ENCODE data around the gene MLLT1.

MLLT1 gene

DNA sequence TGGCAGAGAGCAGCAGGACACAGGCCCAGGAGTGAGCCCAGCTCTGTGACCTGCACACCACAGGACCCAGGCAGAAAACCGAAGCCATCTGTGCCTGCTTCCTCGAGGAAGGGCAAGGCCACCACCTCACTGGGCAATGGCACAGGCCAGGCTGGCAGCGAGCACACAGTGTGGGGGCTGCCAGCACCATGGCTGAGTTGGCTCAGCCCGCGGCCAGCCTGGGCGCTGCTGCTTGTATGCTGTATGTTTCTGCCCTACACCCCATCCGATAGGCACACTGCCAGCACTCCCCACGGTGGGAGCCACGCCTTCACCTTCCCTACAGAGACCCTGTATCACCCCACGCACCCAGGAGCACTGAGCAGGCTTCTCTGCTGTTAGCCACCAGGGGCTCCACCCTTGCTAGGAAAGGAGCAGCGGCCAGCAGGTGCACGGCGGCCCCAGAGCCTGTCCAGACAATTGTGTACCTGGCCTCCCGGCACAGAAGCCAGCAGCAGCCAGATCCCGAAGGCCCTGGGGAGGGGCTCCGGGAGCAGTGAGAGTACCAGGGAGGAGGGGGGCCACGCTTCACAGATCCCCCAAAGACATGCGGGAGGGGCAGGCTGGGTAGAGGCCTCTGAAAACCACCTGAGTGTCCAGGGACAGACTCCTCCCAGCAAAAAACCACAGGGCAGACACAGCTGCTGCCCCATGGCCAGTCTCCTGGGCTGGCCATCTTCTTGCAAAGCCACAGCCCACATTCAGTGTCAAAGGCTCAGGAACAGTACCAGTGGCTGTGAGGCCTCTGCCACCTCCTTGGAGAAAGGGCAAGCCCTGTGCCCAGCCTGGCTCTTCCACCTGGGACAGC is 56.1 kb downstream of the MLLT1 start:
- no peak overlapping the region for H3K4me3 ChIP-seq (ENCODE audit: low read depth, low read length)
- DNase-seq (ENCODE audit: low read depth) = no peak
- TF ChIP-seq, protein P1, sequence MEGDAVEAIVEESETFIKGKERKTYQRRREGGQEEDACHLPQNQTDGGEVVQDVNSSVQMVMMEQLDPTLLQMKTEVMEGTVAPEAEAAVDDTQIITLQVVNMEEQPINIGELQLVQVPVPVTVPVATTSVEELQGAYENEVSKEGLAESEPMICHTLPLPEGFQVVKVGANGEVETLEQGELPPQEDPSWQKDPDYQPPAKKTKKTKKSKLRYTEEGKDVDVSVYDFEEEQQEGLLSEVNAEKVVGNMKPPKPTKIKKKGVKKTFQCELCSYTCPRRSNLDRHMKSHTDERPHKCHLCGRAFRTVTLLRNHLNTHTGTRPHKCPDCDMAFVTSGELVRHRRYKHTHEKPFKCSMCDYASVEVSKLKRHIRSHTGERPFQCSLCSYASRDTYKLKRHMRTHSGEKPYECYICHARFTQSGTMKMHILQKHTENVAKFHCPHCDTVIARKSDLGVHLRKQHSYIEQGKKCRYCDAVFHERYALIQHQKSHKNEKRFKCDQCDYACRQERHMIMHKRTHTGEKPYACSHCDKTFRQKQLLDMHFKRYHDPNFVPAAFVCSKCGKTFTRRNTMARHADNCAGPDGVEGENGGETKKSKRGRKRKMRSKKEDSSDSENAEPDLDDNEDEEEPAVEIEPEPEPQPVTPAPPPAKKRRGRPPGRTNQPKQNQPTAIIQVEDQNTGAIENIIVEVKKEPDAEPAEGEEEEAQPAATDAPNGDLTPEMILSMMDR (IDR thresholded peaks at IDR 0.05; ENCODE audit: insufficient read depth, low read depth, low read length, missing control alignments) = no peak

DNA sequence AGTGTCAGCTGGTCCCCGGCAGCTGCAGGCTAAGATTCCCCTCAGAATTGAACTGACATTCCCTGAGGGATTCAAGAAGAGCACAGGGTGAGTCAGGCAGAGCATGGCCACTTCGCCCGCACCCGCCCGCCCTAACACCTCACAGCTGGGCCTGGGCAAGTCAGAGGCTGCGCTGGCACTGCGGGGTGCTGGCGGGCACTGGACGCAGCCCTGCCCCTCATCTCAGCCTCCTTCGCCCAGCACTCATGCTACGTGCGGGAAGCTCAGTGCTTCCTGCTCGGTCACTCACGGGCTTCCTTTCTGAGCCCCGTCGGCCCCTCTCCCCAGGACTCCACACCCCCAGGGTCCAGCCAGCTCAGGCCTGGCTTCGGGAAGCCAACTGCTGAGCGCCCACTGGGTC is 56.9 kb downstream of the MLLT1 start:
- H3K4me3 ChIP-seq (ENCODE audit: low read depth, low read length) = no peak overlapping the region
- DNase-seq (ENCODE audit: low read depth) = no peak
- TF ChIP-seq, protein P1 (IDR thresholded peaks at IDR 0.05; ENCODE audit: insufficient read depth, low read depth, low read length, missing control alignments) = no peak

DNA sequence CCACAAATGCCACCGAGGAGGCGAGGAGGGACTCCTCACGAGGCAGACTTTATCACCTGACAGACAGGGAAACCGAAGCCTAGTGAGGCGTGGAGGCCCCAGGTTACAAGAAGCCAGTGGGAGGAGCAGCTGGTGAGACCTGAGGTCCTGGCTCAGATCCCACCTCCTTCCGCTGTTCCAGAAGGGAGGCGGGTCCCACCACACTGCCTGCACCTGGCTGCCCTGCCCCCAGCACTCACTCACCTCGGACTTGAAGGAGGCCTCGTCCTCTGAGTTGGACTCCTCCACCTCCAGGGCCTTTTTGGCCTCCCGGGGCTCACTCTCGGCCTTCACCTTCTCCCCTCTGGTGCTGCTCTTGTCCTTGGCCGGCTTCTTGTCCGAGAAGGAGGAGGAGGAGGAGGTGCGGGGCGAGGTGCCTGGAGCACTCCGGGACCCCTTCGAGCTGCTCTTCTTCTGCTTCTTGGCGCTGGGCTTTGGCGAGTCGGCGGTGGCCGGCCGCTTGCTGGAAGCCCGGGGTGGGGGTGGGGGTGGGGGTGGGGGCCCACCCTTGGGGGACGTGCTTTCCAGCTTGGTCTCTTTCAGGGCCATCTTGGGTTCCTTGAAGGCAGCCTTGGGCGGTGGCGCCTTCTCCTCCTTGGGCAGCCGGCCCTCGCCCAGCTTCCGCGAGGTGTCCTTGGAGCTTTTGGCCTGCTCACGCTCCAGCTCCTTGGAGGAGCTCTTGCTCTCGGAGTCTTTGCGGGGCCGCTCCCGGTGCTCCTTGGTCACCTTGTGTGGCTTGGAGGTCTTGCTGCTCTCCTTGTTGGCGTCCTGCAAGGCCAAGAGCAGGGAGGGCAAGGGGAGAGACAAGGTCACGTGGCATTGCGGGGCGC is 57.7 kb downstream of the MLLT1 start:
- no peak for DNase-seq (ENCODE audit: low read depth)
- H3K4me3 ChIP-seq (ENCODE audit: low read depth, low read length) = no peak overlapping the region
- TF ChIP-seq, protein P1 (IDR thresholded peaks at IDR 0.05; ENCODE audit: insufficient read depth, low read depth, low read length, missing control alignments) = no peak

DNA sequence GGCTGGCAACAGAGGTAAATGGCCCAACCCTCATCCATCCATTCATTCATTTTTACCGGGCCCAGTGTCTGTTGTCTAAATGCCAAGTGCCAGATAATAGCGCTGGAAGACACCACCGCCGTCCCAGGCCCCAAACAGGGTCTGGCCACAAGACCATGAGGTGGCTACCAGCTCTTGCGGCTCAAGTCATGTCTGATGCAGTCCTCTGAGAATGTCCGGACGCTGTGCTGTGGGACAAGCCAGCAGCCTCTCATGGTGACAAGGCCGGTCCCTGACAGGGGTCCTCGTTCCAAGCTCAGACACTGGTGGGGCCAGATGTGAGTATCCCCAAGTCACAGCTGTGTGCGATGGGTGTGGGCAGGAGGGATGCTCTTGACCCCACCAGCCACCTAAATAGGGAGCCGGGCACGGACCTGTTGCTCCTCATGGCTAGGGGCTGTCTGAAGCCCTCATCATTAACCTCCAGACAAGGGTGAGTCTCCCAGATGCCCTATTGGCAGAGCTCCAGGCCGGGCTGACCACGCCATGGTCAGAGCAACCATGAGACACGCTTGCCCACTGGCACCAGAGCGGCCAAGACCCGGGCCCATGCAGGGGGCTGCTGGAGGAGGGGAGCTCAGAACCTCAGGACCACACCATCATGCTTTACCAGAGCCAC is 58.4 kb downstream of the MLLT1 start:
- no peak overlapping the region for H3K4me3 ChIP-seq (ENCODE audit: low read depth, low read length)
- TF ChIP-seq, protein P1 (IDR thresholded peaks at IDR 0.05; ENCODE audit: insufficient read depth, low read depth, low read length, missing control alignments) = no peak
- no peak for DNase-seq (ENCODE audit: low read depth)

DNA sequence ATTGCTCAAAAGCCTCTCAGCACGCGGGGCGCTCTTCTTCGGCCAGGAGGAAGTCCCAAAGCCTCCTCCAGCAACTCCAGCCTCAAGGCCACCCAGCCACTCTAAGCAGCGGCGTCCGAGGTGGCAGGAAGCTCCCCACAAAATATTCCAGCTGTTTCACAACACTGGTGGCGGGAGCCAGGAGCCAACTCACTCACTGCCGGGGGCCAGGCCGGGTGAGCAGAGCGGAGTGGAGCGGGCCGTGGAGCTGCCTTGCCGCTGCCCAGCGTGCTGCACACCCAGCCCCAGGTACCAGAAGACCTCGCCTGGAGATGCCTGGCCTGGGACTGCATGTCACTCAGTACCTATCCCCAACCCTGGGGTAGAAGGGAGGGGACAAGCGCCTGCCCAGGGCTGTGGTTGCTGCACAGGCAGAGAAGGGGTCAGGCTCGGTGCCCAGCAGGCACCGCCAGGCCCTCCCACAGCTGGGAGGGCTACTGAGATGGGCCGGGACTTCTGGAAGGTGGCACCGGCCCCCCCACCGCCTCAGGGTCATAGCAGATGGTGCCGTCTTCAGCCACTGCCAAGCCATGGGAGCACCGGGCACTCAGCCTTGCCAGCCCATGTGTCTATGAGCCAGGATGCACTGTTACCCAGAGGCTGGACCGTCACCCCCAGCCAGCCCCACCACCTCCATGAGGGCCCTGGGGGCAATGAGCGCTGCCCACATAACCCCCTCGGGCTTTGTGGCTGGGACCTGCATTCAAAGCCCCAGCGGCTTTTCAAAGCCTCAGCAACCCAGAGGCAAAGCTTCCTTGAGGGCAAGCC is 59.2 kb downstream of the MLLT1 start:
- no peak for DNase-seq (ENCODE audit: low read depth)
- H3K4me3 ChIP-seq (ENCODE audit: low read depth, low read length) = no peak overlapping the region
- TF ChIP-seq, protein P1 (IDR thresholded peaks at IDR 0.05; ENCODE audit: insufficient read depth, low read depth, low read length, missing control alignments) = no peak

All from GM12865 (cell line).